Measurements from ENCODE around the gene NT5C2.

NT5C2 gene

GRCh38 chr10:103049237-103049636 lies 143.8 kb downstream of the NT5C2 start:
- no peak for TF ChIP-seq CTCF (IDR thresholded peaks at IDR 0.05; ENCODE audit: low read depth, low read length)
- no peak overlapping the region for H3K4me3 ChIP-seq (ENCODE audit: low read depth, low read length)

- no peak overlapping the region for H3K4me3 ChIP-seq (ENCODE audit: low read depth, low read length)
- no peak for TF ChIP-seq CTCF (IDR thresholded peaks at IDR 0.05; ENCODE audit: low read depth, low read length)
These were observed 145.7 kb downstream of the NT5C2 start for GRCh38 chr10:103047381-103047780.

- no peak overlapping the region for H3K4me3 ChIP-seq (ENCODE audit: low read depth, low read length)
- TF ChIP-seq CTCF (IDR thresholded peaks at IDR 0.05; ENCODE audit: low read depth, low read length), result no peak
These were observed 147.1 kb downstream of the NT5C2 start for GRCh38 chr10:103045961-103046360.

GRCh38 chr10:103044942-103045489 lies 148.1 kb downstream of the NT5C2 start:
- TF ChIP-seq CTCF (IDR thresholded peaks at IDR 0.05; ENCODE audit: low read depth, low read length), result no peak
- no peak overlapping the region; the same call in 1 of the 2 replicates for H3K4me3 ChIP-seq (ENCODE audit: low read depth, low read length)

GRCh38 chr10:103042908-103043307 lies 150.2 kb downstream of the NT5C2 start:
- TF ChIP-seq CTCF (IDR thresholded peaks at IDR 0.05; ENCODE audit: low read depth, low read length), result no peak
- no peak overlapping the region for H3K4me3 ChIP-seq (ENCODE audit: low read depth, low read length)

GRCh38 chr10:103042129-103042528 lies 150.9 kb downstream of the NT5C2 start:
- no peak overlapping the region for H3K4me3 ChIP-seq (ENCODE audit: low read depth, low read length)
- TF ChIP-seq CTCF (IDR thresholded peaks at IDR 0.05; ENCODE audit: low read depth, low read length), result no peak

DNA sequence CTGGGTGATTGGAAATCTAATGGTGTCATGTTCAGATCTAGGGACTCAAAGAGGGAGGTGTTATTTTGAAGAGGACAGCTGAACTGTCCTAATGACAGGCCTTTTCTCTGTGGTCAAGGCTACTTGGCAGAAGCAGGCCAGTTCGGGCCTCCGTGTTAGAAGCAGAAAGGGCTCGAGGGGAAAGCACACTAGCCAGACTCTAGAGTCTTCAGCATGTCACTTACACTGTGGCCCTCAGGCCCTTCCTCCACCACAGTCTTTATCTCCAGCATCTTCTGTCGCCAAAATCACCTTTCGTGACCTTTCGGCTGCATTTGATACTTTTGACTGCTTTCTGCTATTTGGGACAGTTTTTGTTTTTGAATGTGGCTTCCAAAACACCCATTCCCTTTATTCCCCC lies 151.7 kb downstream of the NT5C2 start:
- no peak overlapping the region for H3K4me3 ChIP-seq (ENCODE audit: low read depth, low read length)
- TF ChIP-seq CTCF (IDR thresholded peaks at IDR 0.05; ENCODE audit: low read depth, low read length), result no peak

Measured in WI38 (cell line).